Stimulated activated CD4-positive, alpha-beta T cell treated with anti-CD3 and anti-CD28 coated beads, TNF-alpha, amount 100 ng/mL, for 24 hours (primary cell): ENCODE data around the gene PLXNB1.
A peak's percentile ranks its signal among the peaks of the same experiment; 100 is the strongest.
"Not testable (repeated sequence)": the region's sequence is repeated elsewhere in the genome, so short reads cannot be mapped to it uniquely, and the experiment has no call there.

Experiments
- DNase-seq, 3 experiments: peaks; one replicate each; pipeline ENCODE4 v3.0.0-alpha.2; 2020; ENCODE audit warnings: low read depth in 3 of 3

PLXNB1 gene

DNA sequence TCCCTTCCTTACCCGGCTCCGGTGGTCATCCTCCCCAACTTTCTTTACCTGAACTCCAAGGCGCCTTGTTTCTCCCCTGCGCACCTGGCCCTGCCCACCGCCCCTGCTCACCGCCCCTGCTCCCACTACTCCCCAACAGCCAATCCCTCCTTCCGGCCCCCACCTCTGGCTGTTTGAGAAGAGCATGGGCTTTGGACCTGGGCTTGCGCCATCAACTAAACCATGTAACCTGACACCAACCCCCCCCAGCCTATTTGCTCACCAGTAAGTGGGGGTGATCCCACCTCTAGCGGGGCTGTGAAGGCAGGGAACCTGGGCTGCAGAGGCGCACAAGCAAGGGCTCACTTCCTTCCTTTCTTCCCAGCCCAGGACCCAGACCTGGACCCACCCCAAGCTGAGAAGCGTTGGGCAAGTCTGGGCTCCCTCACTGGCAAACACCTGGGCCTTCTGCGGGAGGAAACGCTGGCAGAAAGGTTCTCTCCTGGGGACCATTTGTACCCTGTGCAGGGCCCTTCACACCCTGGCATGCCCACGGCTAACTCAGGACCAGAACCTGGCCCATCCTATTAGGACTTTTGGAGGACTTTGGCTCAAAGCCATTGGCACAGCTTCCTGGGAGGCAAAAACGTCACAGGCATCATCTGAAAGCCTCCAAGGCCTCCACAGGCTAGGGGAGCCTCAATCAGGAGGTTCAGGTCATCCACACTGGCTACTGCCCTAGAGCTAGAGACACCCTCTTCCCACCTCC lies at the start of gene PLXNB1:
TSS of gene PLXNB1 (minus strand) at position 127 of the 748 bp plus-strand sequence. CDS start 5,475 bp downstream, outside the sequence.
- DNase-seq = no peak

GRCh38 chr3:48478626-48479555 lies 49.0 kb upstream of the PLXNB1 start:
- DNase-seq = no peak

- DNase-seq = no peak
Measured at GRCh38 chr3:48477959-48478520, 48.2 kb upstream of the PLXNB1 start.

DNA sequence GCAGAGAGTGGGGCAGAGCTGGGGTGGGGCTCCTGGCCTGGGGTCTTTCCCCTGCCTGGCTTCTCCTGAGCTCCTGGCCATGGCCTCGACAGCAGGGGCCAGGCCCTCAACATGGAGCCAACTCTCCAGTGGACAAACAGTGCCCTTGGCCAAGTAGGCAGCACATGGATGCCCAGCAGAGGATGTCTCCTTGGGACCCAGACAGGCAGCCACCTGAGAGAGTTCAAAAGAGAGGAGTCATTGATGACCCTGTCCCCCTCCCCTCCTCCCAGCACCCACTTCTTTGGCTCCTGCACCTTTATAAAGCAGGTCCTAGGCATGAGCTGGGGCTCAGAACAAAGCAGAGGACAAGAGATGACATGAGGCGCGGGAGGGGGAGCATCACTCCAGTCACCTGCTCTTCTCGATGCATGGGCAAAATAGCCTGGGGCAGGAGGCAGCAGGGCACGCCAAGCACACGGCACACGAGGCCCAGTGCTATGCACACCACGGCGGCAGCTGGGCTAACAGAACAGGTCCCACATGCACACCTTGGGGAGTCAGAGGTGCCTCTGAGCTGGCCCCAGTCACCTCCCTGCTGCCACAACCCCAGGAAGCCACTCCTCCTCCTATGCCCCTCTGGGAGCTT lies 46.7 kb upstream of the PLXNB1 start:
- no peak for DNase-seq

GRCh38 chr3:48475188-48475587 lies 45.3 kb upstream of the PLXNB1 start:
- no peak for DNase-seq

DNA sequence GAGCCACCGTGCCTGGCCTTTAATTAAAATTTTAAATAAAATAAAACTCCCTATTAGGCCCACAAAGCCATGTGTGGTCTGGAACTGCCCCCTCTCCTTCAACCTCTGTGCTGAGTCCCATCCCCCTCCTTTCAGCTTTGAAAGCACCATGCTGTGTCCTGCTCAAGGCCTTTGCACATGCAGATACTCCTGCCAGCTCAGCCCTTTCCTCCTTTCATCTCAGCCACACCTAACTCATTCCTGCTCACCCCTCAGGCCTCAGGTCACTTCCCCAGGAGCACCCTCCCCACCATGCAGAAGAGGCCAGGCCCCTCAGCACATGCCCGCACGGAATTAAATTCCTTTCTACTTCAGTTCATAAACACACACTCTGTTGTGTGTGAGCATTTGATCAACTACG lies 44.7 kb upstream of the PLXNB1 start:
- DNase-seq = no peak

DNA sequence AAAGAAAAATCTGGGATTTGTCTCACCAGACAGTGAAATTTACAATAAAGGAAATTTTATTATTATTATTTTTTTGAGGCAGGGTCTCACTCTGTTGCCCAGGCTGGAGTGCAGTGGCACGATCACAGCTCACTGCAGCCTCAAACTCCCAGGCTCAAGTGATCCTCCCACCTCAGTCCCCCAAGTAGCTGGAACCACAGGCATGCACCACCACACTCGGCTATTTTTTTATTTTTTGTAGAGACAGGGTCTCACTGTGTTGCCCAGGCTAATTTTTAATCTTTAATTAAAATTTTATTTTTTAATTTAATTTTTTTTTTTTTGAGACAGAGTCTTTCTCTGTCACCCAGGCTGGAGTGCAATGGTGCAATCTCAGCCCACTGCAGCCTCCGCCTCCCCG lies 44.1 kb upstream of the PLXNB1 start:
- not testable (repeated sequence) for DNase-seq

- no peak for DNase-seq
Measured at GRCh38 chr3:48473617-48473952, 43.7 kb upstream of the PLXNB1 start.

DNA sequence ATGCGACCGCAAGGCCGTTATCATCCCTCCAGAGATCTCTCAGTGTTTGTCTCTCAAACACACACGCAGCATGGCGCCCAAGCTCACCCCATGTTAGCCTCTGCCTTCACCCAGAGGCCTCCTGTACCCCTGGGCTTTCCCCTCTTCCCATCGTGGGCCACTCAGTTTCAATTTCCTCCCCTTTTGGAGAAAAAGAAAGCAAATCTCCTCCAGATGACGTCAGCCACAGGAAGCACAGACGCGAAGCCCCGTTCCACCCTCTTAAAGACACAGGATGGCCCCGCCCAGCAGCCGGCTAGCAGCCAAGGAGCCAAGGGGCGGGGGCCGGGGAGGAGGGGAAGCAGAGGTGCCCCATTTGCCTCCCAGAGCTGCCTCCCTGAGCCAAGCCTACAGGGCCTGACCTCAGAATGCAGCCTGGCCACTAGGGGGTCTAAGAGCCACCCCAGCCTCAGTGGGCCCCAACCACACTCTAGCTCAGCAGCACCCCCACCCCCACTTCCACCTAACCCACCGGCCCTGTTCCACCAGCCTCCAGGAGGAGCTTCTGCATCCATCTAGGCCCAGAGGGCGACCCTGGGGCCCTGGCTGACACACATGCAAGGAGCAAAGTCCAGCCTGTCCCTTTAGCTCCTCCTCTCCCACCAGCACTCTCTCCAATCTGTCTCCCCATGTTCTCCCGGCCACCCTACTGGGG lies 43.2 kb upstream of the PLXNB1 start:
- DNase-seq = peak; percentile 89 to 97 (median 91)

DNA sequence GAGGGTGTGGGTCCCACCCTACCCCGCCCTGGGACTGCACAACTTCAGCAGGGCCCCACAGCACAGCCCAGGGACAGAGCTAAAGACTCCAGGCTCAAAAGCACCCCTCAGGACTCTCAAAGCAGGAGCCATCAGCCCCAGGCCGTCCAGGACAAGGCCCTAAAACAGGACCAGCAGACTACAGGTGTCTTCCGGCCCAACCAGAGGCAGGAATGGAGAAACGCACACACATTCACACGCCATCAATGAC lies 42.7 kb upstream of the PLXNB1 start:
- DNase-seq = no peak

GRCh38 chr3:48470286-48470685 lies 40.4 kb upstream of the PLXNB1 start:
- no peak for DNase-seq

DNA sequence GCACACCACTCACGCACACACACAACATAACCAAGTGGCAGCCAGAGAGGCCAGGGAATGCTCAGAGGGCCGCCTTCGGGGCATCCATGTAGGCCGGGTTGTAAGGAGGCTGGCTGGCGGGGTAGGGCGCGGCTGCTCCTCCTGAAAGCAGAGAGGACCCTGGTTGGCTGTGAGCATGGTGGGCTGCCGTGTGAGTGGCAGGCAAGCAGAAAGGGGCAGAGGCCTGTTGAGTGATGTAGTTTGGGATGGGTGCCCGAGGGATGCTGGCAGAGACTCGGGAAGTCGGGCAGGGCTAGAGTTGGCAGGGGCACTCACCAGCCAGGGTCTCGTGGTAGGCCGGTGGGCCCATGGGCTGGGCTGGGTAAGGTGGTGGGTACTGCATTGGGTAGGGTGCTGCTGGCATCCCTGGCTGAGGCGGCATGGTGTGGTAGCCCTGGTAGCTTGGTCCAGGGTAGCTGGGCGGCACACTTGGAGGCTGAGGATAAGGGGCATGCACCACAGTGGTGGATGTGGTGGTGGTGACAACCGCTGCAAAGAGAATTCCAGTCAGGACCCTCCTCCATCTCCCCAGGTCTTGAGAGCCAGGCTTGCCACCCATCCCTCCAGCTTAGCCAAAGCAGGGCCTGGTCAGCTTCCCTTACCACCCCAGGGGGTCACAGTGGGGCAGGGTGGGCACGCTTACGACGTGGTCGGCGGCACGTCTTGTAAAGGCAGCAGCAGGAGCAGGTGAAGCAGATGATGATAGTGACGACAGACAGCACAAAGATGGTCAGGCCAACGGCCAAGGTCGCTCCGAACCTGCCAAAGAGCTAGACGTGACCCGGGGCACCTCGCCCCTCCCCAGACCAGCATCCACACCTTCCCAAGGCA lies 39.4 kb upstream of the PLXNB1 start:
- no peak for DNase-seq

- DNase-seq = no peak
Measured at GRCh38 chr3:48468329-48468731, 38.4 kb upstream of the PLXNB1 start.

- no peak for DNase-seq
Measured at GRCh38 chr3:48467473-48468267, 37.8 kb upstream of the PLXNB1 start.

DNA sequence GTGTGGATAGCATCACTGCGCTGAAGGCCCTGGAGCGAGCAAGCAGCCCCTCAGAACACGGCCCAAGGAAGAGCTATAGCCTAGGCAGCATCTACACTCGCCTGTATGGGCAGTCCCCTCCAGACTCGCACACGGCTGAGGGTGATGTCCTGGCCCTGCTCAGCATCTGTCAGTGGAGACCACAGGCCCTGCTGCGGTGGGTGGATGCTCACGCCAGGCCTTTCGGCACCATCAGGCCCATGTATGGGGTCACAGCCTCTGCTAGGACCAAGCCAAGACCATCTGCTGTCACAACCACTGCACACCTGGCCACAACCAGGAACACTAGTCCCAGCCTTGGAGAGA lies 37.2 kb upstream of the PLXNB1 start:
- no peak for DNase-seq

- DNase-seq = peak in 1 of 3 experiments; percentile 35
Measured at GRCh38 chr3:48466386-48467109, 36.7 kb upstream of the PLXNB1 start.

DNA sequence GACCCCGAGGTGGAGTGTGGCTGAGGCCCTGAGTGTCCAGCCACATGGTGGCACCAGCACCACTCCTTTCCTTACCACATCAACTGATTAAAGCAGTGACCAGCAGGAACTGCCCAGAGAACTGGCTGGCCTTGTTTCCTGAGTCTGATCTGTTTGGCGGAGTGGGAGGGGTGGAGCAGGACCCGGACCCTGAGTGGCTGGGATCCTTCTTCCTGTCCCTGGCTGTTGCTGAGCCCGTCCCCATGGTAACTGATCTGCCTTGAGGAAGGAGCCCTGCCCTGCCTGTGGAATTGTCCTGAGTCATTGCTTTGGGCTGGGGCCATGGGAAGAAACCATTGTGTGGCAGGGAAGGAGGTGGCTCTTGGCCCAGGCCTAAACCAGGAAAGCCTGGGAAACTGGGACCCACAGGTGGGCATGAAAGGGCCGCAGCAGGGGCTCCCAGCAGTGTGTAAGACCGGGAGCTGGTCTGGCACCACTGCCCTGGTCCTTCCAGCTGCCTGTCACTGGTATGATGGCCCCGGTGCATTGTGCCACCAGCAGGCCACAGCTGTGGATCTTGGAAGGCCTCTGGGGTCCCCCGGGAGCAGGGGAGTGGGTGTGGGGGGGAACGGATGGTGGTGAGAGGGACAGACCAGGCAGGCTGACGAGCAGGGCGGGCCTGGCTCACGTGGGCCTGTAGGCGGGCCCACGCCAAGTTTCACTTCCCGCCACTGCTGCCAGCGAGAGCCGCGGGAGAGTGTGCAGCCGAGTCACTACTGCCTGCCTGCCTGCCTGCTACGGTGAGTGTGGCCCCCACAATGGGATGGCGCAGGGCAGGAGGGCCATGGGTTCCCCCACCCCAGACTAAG lies 35.9 kb upstream of the PLXNB1 start:
- peak; percentile 58 to 83 (median 66) for DNase-seq

GRCh38 chr3:48465237-48465530 lies 35.3 kb upstream of the PLXNB1 start:
- no peak for DNase-seq
